H1 (cell line): ENCODE results near the gene STRA8. TPM values are rescaled to one million over a fixed set of nuclear protein-coding genes. Genes with fewer than 3 reads are reported as not detected.

Experiments
- POLR2A ChIP-seq, 2 experiments: IDR thresholded peaks; 1 replicate in 1 of 2; 2 replicates in 1 of 2; pipeline ENCODE4 v1.6.1; 2011; ENCODE audit warnings: low read depth in 2 of 2, low read length in 2 of 2, mild to moderate bottlenecking in 2 of 2; ENCODE audit errors: control extremely low read depth in 1 of 2
- SRF ChIP-seq: IDR thresholded peaks from 2 replicates; pipeline ENCODE4 v1.6.1; 2011; ENCODE audit warnings: mild to moderate bottlenecking, low read depth, low read length, moderate library complexity
- polyA plus RNA-seq, 7 experiments: library from polyadenylated mRNA; depleted of rRNA in 3 of 7; stranded (reverse) in 5 of 7; unstranded in 2 of 7; fragments of >200 nt in 5 of 7; fragments of 200-250 nt in 2 of 7; gene quantifications; 1 replicate in 5 of 7; 2 replicates in 1 of 7; 4 replicates in 1 of 7; pipeline versions ENCODE4 v1.2.1 to v1.2.3, GENCODE V29; 2011 to 2013; ENCODE audit warnings: missing spikeins in 2 of 7, mixed read lengths in 2 of 7
- total RNA-seq: library from RNA; stranded (reverse); fragmentation: NEBNext Ultra II Directional; extraction: Animal tissue kit (Norgen Biotek cat#: 25700); gene quantifications from 2 replicates; pipeline ENCODE4 v1.2.1, GENCODE V29; 2021

The STRA8 gene
- total and polyA plus RNA-seq, 2 of the 8 experiments (the other 6 are each of a cell fraction or from before 2014, with no cell fraction given), result not detected

- no peak for TF ChIP-seq SRF
- TF ChIP-seq POLR2A (IDR thresholded peaks at IDR 0.05; ENCODE audit: control extremely low read depth in 1 of 2, low read depth in 2 of 2, low read length in 2 of 2), result no peak
- TF ChIP-seq, all 59 proteins: peak for 0
Observed at GRCh38 chr7:135199439-135199838, 34.2 kb upstream of the STRA8 start (continued).
